Activated naive CD4-positive, alpha-beta T cell treated with anti-CD3 and anti-CD28 coated beads, Interleukin-2, amount 50 U/mL, for 72 hours (primary cell): ENCODE data around the gene RPL38. TPM values are rescaled to one million over a fixed set of nuclear protein-coding genes. Genes with fewer than 3 reads are reported as not detected.

Experiments used
- ATAC-seq, 2 donors: fragments of 150-1000 bp; cut with Tn5 transposase; 2 replicates each; pipeline ENCODE4 v1.10.0; 2021; ENCODE audit warnings: mild to moderate bottlenecking in 2 of 2, moderate library complexity in 2 of 2
- DNase-seq, 2 donors: peaks; one replicate each; pipeline ENCODE4 v3.0.0; 2021 to 2022; ENCODE audit warnings: low spot score in 2 of 2
- H3K27ac Mint-ChIP-seq, 2 donors: one replicate each; pipeline ENCODE4 v1.8.0; 2022; ENCODE audit warnings: mild to moderate bottlenecking in 2 of 2, mixed read lengths in 2 of 2
- H3K36me3 Mint-ChIP-seq, 2 donors: one replicate each; pipeline ENCODE4 v1.8.0; 2022; ENCODE audit warnings: mixed read lengths in 2 of 2
- H3K9me3 Mint-ChIP-seq, 2 donors: one replicate each; pipeline ENCODE4 v1.8.0; 2022; ENCODE audit warnings: mixed read lengths in 2 of 2
- total RNA-seq, 2 donors: library from RNA; stranded (reverse); gene quantifications; one replicate each; pipeline ENCODE4 v1.2.3, GENCODE V29; 2022

RPL38 gene
- total RNA-seq, 2 donors from 2014 or later: 1,423 to 1,466 TPM

DNA sequence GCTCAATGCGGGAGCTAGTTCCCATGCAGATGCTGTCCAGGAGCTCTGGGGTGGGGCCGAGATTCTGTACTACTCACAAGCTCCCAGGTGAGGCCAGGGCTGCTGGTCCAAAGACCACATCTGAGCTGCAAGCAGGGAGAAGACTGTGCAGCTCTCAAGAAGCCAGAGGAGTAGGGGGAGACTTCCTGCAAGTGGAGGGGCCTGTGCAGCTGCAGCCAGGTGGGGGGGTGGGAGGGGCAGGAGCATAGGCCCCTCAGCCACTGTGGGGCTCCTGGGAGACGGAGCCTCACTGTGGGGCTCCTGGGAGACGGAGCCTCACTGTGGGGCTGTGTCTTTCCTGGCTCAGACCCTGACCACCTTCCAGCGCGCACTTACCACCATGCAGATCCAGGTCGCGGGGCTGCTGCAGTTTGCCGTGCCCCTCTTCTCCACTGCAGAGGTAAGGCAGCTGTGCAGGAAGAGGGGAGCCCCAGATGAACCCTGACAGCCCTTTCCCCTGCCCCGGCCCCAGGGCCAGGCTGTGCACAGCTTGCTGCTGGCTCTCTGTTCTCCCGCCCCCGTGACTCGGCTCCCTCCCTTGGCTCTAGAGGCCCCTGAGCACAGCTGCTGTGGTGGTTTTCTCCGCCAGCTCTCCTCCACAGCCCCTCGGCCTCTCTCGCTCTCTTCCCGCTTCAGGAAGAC is 46.3 kb downstream of the RPL38 start:
- Mint-ChIP-seq H3K9me3 (no peaks in the 10 kb centered on the region), H3K27ac (no peak overlapping the region), H3K36me3 (no peaks in the 10 kb centered on the region)
- no peak for ATAC-seq
- DNase-seq: no peak

DNA sequence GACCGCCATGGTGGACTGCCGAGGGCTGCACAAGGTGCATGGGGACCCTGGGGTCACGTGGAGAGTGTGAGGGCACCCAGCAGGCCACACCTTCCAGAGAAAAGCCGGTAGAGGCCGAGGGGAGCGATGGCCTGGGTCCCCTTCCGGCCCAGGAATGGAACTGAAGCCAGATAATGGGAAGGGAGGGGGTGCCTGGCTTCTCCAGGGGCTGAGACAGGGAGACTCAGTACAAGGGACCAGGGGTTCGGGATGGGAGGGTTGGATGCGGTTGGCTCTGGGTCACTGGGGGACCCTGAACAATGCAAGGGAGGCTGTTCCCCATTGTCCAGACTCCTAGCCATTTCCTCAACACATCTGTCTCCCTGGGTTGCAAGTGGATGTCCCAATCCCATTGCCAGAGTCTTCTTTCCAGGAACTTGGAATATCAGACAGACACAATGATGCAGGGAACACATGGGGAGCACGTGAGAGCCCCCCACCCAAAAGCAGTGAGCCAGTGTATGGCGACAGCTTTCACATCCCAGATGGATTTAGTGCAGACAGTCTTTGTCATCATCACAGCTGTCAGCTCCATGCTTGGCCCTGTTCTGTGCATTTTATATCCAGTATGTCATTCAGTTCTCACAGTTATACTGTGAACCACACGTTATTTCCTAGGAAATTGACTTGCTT is 47.0 kb downstream of the RPL38 start:
- DNase-seq (no peak), ATAC-seq (no peak)
- Mint-ChIP-seq H3K9me3 (no peaks in the 10 kb centered on the region), H3K27ac (no peak overlapping the region), H3K36me3 (no peaks in the 10 kb centered on the region)

DNA sequence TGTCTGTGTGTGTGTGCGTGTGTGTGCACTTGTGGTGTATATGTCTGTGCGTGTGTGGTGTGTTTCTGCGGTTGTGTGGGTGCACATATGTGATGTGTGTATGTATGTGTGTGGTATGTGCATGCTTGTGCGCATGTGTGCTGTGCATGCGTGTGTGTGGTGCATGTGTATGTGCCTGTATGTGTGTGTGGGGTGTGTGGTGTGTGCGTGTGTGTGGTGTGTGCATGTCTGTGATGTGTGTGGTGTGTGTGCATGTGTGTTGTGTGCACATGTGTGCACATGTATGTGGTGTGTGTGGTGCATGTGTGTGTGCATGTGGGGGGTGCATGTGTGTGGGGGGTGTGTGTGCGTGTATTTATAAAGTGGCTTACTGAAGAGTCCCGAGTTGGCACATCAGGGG is 47.6 kb downstream of the RPL38 start:
- no peak for DNase-seq
- no peak for ATAC-seq
- H3K27ac Mint-ChIP-seq: no peak overlapping the region
- H3K36me3 Mint-ChIP-seq: no peaks in the 10 kb centered on the region
- H3K9me3 Mint-ChIP-seq: no peaks in the 10 kb centered on the region

DNA sequence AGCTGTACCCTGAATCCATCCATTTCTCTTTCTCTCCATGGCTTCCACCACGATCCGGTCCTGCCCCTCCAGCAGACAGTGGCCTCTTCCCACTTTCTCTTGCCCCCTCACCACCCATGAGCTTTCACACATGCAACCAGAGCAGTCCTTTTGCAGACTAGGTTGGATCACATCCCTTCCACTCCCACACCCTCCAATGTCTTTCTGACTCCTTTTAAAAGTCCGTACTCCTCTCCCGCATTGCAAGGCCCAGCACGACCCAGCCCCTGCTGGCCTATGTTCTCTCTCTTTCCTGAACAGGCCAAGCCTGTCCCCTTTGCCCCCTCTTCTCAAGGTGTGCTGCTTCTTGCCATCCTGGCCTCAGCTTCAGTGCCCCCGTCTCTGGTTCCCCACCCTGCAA is 48.1 kb downstream of the RPL38 start:
- Mint-ChIP-seq H3K9me3 (no peaks in the 10 kb centered on the region), H3K27ac (no peak overlapping the region), H3K36me3 (no peaks in the 10 kb centered on the region)
- no peak for DNase-seq
- no peak for ATAC-seq

DNA sequence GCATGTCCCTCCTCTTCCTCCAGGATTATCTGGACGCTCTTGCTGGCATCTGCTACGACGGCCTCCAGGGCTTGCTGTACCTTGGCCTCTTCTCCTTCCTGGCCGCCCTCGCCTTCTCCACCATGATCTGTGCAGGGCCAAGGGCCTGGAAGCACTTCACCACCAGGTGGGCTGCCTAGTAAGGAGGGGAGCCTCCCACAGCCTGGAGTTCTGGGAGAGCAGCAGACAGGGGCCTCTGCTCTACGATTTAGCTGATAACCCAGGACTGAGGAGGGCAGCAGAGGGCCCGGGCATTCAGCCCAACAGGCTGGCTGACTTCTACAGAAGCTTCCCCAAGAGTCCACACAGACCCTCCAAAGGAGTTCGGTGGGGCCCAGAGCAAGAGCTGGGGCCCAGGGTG is 48.7 kb downstream of the RPL38 start:
- ATAC-seq (no peak), DNase-seq (no peak)
- Mint-ChIP-seq H3K9me3 (no peaks in the 10 kb centered on the region), H3K27ac (no peak overlapping the region), H3K36me3 (no peaks in the 10 kb centered on the region)

DNA sequence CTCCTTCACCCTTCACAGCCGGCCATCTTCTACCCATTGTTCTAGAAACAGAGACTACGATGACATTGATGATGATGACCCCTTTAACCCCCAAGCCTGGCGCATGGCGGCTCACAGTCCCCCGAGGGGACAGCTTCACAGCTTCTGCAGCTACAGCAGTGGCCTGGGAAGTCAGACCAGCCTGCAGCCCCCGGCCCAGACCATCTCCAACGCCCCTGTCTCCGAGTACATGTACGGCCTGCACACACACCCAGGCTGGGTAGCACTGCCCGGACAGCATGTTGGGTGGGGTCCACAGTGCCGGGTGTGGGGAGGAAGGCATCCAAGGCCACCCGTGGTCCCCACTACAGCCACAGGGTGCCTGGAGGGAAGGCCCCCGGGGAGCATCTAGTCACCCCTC is 49.6 kb downstream of the RPL38 start:
- Mint-ChIP-seq H3K9me3 (no peaks in the 10 kb centered on the region), H3K36me3 (no peaks in the 10 kb centered on the region), H3K27ac (no peak overlapping the region)
- ATAC-seq (no peak), DNase-seq (no peak)

DNA sequence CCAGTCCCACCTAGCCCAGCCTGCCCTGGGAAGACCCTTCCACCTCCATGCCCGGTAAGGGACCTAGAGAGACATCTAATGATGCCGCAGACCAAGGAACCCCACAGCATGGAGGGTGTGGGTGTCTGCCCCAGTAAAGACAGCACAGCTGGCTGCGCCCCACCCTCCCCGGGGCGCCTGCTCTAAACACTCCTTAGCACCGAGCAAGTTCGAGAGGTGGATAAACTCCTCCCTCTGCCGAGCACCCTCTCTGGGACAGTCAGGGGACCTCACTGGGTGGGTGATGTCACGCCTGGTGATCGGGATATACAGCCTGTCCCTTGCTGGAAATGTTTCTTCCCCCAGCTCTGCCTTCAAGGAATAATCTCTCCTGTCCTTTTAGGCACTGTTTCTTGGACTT is 53.8 kb downstream of the RPL38 start:
- Mint-ChIP-seq H3K36me3 (no peaks in the 10 kb centered on the region), H3K27ac (no peak overlapping the region), H3K9me3 (no peaks in the 10 kb centered on the region)
- DNase-seq: no peak
- ATAC-seq: no peak

DNA sequence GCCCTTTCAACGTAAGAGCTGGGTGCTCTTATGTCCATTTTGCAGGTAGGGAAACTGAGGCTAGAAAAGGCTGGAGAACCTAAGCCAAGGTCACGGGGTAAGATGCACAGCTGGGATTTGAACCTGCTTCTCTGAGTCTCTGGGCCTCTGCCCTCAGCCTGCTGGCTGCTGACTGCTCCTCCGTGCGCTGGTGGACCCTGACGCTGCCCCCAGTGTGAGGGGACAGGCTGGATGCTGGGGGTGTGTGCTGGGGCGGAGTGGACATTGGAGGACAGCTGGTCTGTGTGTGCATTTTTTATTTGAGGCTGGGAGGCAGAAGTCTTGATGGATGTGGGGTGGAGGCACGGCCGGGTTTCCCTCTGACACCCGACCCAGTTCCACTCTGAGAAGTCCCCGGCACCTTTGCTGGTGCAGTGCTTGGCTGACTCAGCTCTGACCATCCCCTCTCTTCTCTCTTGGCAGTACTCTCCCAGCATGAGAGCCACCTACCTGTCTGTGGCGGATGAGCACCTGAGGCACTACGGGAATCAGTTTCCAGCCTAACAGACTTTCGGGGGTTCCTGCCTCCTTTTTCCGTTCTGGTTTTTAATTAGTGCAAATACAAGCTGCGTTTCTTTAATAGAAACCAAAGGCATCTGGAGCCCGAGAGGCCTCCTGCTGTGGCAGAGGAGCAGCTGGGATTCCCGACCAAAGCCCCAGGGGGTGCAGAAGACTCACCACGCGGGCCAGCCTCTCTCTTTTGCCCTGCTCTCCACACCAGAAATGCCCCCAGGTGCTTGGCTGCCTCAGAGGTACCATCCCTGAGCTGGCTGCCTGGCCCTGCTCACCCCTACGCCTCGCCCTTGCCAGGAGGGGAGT is 56.4 kb downstream of the RPL38 start:
- Mint-ChIP-seq H3K9me3 (no peaks in the 10 kb centered on the region), H3K36me3 (no peaks in the 10 kb centered on the region), H3K27ac (no peak overlapping the region)
- DNase-seq (no peak), ATAC-seq (no peak)

Other genes with a start within 250 kb of the RPL38 start
- 1 to 10 TPM; 2.2 to 5.6 TPM for gene TTYH2, start 9.9 kb downstream of the RPL38 start, total RNA-seq
- under 1 TPM; 0.25 to 0.31 TPM for gene DNAI2, start 70.6 kb downstream of the RPL38 start, total RNA-seq
- gene KIF19, start 122.5 kb downstream of the RPL38 start, total RNA-seq: under 1 TPM in 1 of 2 donors, not detected in 1; 0.08 TPM
- gene BTBD17, start 158.2 kb downstream of the RPL38 start, total RNA-seq: not detected
- not detected for gene GPR142, start 163.8 kb downstream of the RPL38 start, total RNA-seq
- 1 to 10 TPM in 1 of 2 donors, not detected in 1; 2.3 TPM for gene GPRC5C, start 228.4 kb downstream of the RPL38 start, total RNA-seq